ENCODE data around the gene UBR2.
"Not testable (repeated sequence)": the region's sequence is repeated elsewhere in the genome, so short reads cannot be mapped to it uniquely, and the experiment has no call there.

UBR2 gene

GRCh38 chr6:42618686-42619085, 54.9 kb downstream of the UBR2 start:
- DNase-seq (ENCODE audit: low read depth in 2 of 2): no peak

- no peak for DNase-seq (ENCODE audit: low read depth in 2 of 2)
These were observed 56.1 kb downstream of the UBR2 start for GRCh38 chr6:42619963-42620362.

- DNase-seq (ENCODE audit: low read depth in 2 of 2): no peak
These were observed 60.8 kb downstream of the UBR2 start for GRCh38 chr6:42624601-42625000.

- DNase-seq (ENCODE audit: low read depth in 2 of 2): no peak
These were observed 63.2 kb downstream of the UBR2 start for GRCh38 chr6:42627044-42627443.

GRCh38 chr6:42627674-42628073, 63.8 kb downstream of the UBR2 start:
- no peak for DNase-seq (ENCODE audit: low read depth in 2 of 2)

GRCh38 chr6:42628604-42629003, 64.8 kb downstream of the UBR2 start:
- no peak for DNase-seq (ENCODE audit: low read depth in 2 of 2)

GRCh38 chr6:42629845-42630244, 66.0 kb downstream of the UBR2 start:
- no peak for DNase-seq (ENCODE audit: low read depth in 2 of 2)

GRCh38 chr6:42637681-42638080, 73.9 kb downstream of the UBR2 start:
- DNase-seq (ENCODE audit: low read depth in 2 of 2): no peak

- DNase-seq (ENCODE audit: low read depth in 2 of 2): no peak
These were observed 79.0 kb downstream of the UBR2 start for GRCh38 chr6:42642794-42643193.

- DNase-seq (ENCODE audit: low read depth in 2 of 2): no peak
These were observed 80.4 kb downstream of the UBR2 start for GRCh38 chr6:42644211-42644610.

- no peak for DNase-seq (ENCODE audit: low read depth in 2 of 2)
These were observed 88.4 kb downstream of the UBR2 start for GRCh38 chr6:42652024-42652746.

- DNase-seq (ENCODE audit: low read depth in 2 of 2): no peak
These were observed 90.0 kb downstream of the UBR2 start for GRCh38 chr6:42653851-42654250.

GRCh38 chr6:42659806-42660205, 96.0 kb downstream of the UBR2 start:
- no peak for DNase-seq (ENCODE audit: low read depth in 2 of 2)

GRCh38 chr6:42661540-42662153, 97.8 kb downstream of the UBR2 start:
- peak; percentile 67 to 79 for DNase-seq (ENCODE audit: low read depth in 2 of 2)

GRCh38 chr6:42664718-42665117, 100.9 kb downstream of the UBR2 start:
- DNase-seq (ENCODE audit: low read depth in 2 of 2): no peak

- DNase-seq (ENCODE audit: low read depth in 2 of 2): not testable (repeated sequence)
These were observed 110.5 kb downstream of the UBR2 start for GRCh38 chr6:42674368-42674767.

GRCh38 chr6:42674780-42675179, 111.0 kb downstream of the UBR2 start:
- DNase-seq (ENCODE audit: low read depth in 2 of 2): no peak

GRCh38 chr6:42679358-42679757, 115.5 kb downstream of the UBR2 start:
- no peak for DNase-seq (ENCODE audit: low read depth in 2 of 2)

GRCh38 chr6:42688281-42688680, 124.5 kb downstream of the UBR2 start:
- DNase-seq (ENCODE audit: low read depth in 2 of 2): no peak

- no peak for DNase-seq (ENCODE audit: low read depth in 2 of 2)
These were observed 125.5 kb downstream of the UBR2 start for GRCh38 chr6:42689371-42689770.

- no peak for DNase-seq (ENCODE audit: low read depth in 2 of 2)
These were observed 126.4 kb downstream of the UBR2 start for GRCh38 chr6:42690151-42690702.

- no peak for DNase-seq (ENCODE audit: low read depth in 2 of 2)
These were observed 127.0 kb downstream of the UBR2 start for GRCh38 chr6:42690872-42691271.
